ENCODE results near the gene VKORC1L1.
"Not testable (repeated sequence)": the region's sequence is repeated elsewhere in the genome, so short reads cannot be mapped to it uniquely, and the experiment has no call there.

VKORC1L1 gene

DNA sequence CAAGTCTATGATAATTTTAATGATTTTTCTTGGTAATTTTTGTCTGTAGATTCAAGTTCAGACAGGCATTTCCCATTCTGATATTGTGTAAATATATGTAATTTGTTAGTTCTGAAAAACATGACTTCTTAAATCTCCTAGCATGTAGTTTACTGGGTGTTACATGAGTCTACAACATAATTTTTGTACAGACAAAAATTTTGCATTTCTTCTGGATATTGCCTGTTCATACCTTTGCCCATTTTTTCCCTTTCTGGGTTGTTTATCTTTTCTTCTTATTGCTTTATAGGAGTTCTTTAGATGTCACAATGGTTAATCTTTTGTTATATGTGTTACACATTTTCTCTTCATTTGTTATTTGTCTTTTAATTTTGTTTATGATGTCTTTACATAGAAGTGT lies 12.1 kb downstream of the VKORC1L1 start:
- not testable (repeated sequence) for DNase-seq (ENCODE audit: low spot score)

DNA sequence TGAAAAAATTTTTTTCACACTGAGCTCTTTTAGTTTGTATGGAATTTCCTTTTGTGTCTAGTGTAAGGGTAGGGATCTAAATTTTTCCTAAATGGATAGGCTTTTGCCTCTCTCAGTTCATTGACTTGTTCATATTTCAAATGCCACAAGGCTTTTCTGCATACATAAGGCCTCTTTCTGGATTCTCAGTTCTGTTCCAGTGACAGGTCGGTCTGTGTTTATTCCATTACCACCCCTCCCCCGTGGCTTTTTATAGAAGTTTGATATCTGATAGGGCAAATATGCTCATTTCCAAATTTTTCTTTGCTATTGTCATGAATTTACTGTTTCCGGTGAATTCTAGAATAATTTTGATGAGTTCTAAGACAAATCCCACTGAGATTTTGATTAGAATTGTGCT lies 12.7 kb downstream of the VKORC1L1 start:
- DNase-seq (ENCODE audit: low spot score): not testable (repeated sequence)

- DNase-seq (ENCODE audit: low spot score): not testable (repeated sequence)
These were observed 15.7 kb downstream of the VKORC1L1 start for GRCh38 chr7:65888434-65889156.

DNA sequence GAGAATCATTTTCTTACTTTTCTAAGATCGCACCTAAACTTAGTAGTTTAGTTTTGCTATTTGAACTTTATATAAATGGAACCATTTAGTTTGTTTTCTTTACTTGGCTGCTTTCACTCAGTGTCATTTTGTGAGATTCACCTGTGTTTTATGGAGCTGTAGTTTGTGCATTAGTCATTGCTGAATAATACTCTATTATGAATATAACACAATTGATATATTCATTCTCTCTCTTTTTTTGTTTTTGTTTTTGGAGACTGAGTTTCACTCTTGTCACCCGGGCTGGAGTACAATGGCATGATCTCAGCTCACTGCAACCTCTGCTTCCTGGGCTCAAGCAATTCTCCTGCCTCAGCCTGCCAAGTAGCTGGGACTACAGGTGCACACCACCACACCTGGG lies 16.8 kb downstream of the VKORC1L1 start:
- not testable (repeated sequence) for DNase-seq (ENCODE audit: low spot score)

DNA sequence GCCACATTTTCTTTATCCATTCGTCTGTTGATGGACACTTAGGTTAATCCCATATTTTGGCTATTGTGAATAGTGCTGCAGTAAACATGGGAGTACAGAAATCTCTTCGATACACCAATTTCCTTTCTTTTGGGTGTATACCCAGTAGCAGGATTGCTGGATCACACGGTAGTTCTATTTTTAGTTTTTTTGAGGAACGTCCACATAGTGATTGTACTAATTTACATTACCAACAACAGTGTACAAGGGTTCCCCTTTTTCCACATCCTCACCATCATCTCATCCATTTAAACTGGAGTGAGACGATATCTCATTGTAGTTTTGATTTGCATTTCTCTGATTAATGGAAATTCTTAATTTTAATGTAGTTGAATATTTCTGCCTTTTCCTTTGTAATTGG lies 19.3 kb downstream of the VKORC1L1 start:
- no peak for DNase-seq (ENCODE audit: low spot score)

DNA sequence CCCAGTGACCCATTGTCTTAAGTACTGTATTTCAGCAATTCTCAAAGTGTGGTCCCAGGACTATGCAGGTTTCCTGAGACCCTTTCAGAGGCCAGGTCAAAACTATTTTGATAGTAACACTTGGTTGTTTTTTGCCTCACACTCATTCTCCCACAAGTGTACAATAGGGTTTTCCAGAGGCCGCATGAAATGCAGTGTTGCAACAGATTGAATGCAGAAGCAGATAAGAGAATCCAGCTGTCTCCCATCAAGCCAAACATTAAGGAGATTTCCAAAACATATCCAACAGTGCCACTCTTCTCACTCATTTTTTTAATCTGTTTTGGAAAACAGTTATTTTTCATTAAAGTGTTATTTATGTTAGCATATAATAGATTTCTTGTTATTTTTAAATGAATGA lies 20.0 kb downstream of the VKORC1L1 start:
- DNase-seq (ENCODE audit: low spot score): no peak

DNA sequence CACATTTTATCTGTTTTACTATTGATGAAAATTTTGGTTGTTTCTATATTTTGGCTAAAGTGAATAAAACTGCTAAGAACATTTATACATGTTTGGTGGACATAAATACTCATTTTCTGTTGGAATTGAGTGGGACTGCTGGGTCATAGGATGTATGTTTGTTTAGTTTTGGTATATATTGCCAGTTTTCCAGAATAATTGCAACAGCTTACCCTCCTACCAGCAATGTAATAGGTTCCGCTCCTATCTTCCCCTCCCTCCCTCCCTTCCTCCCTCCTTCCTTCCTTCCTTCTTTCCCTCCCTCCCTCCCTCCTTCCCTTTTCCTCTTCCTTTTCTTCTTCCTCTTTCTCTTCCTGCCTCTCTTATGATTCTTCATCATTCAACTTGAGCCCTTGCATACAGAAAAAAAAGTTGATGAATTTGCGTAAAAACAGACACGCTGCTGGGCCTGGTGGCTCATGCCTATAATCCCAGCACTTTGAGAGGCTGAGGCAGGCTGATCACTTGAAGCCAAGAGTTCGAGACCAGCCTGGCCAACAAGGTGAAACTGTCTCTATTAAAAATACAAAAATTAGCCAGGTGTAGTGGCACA lies 23.5 kb downstream of the VKORC1L1 start:
- no peak for DNase-seq (ENCODE audit: low spot score)

- DNase-seq (ENCODE audit: low spot score): not testable (repeated sequence)
These were observed 24.4 kb downstream of the VKORC1L1 start for GRCh38 chr7:65897289-65897688.

DNA sequence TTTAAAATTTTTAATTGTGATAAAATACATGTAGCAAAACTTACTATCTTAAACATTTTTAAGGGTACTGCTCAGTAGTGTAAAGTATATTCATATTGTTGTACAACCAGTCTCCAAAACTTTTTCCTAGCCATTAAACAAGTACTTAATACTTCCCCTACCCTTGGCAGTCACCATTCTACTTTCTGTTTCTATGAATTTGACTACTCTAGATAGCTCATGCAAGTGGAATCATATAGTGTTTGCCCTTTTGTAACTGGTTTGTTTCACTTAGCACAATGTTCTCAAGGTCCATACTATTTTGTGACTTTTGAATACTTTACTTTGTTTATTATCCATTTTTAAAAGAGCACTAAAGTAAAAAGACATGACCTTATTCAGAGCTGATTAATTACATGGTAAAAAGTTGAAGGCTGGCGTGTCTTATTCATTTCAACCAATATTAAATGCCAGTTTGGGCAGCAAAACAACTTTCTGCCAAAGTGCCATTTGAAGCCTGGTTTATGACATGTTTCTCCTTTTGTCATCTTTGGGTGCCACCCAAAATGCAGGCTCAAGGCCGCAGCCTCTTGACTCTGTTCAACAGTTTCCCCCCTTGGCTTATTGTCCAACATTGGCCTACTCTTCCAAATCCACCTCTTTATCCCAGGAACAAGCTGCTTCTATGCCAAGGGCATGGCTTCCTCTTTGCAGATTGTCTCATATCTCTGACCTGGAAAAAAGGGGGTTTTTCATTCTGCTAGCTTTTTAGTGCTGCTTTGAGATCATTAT lies 26.0 kb downstream of the VKORC1L1 start:
- DNase-seq (ENCODE audit: low spot score): not testable (repeated sequence)

GRCh38 chr7:65902306-65902705 lies 29.4 kb downstream of the VKORC1L1 start:
- no peak for DNase-seq (ENCODE audit: low spot score)

- no peak for DNase-seq (ENCODE audit: low spot score)
These were observed 34.8 kb downstream of the VKORC1L1 start for GRCh38 chr7:65907501-65908198.

DNA sequence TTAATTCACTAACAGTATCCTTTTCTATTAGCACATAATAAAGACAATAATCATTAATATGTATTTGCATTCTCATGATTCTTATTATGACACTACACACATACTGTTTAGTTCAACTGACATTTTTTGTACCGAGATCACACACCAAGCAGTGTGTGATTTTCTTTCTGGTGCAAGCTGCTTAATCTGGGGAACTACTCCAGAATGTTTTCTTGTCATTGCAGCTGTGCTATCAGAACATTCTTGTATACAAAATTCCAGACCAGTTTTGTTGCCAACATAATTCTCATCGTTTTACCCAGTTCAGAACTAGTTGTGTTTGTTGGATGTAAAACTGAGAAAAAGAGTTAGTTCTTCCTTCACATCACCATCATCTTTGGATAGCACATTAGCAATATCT lies 37.4 kb downstream of the VKORC1L1 start:
- DNase-seq (ENCODE audit: low spot score): no peak

GRCh38 chr7:65912237-65912636 lies 39.4 kb downstream of the VKORC1L1 start:
- no peak for DNase-seq (ENCODE audit: low spot score)

DNA sequence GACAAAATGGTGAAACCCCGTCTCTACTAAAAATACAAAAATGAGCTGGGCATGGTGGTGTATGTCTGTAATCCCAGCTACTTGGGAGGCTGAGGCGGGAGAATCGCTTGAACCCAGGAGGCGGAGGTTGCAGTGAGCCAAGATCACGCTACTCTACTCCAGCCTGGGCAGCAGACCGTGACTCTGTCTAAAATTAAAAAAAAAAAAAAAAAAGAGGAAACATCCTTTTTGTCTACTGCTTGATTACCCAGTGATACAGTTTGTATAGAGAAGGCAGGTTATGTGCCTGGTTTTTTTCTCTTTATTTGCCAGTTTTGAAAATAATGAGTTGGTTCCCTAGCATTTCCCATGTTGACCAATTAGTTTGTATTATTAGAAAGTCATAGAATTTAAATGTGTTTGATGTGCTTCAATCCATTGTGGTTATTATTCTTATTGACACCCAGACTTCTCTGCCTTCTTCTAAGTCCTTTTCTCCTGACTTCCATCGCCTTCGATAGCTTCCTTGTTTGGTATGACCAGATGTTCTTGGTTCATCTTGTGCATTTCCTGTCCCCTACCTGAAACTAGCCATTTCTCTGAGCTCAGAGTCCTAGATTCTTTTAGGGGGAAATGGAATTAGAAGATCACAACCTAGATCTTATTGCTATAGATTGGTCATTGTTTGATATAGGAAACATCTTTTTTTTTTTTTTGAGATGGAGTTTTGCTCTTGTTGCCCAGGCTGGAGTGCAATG lies 43.2 kb downstream of the VKORC1L1 start:
- no peak for DNase-seq (ENCODE audit: low spot score)

DNA sequence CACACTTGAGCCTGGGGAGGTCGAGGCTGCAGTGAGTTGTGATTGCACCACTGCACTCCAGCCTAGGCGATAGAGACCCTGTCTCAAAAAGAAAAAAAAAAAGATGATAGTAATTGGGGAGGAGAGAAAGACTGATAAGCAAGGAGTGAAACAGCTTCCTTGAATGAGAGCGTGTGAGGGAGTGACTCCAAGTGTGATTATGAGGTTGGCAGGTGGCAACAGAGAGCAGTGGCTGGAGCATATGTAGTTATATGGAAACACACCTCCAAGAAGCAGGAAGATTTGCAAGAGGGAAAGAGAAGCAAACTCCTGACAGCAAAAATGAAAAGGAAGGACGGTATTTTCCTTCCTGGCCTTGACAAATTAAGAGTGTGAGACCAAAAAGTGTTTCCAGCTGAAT lies 50.4 kb downstream of the VKORC1L1 start:
- DNase-seq (ENCODE audit: low spot score): no peak

- DNase-seq (ENCODE audit: low spot score): no peak
These were observed 51.3 kb downstream of the VKORC1L1 start for GRCh38 chr7:65924193-65924592.

GRCh38 chr7:65925040-65925439 lies 52.2 kb downstream of the VKORC1L1 start:
- no peak for DNase-seq (ENCODE audit: low spot score)

DNA sequence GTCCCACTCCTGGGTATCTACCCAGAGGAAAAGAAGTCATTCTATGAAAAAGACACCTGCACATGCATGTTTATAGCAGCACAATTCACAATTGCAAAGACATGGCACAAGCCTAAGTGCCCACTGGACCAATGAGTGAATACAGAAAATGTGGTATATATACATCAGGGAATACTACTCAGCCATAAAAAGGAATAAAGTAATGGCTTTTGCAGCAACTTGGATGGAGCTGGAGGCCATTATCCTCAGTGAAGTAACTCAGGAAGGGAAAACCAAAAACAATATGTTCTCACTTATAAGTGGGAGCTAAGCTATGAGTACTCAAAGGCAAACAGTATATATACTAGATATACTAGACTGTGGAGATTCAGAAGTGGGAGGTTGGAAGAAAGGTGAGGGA lies 53.7 kb downstream of the VKORC1L1 start:
- no peak for DNase-seq (ENCODE audit: low spot score)

GRCh38 chr7:65927489-65928448 lies 54.9 kb downstream of the VKORC1L1 start:
- DNase-seq (ENCODE audit: low spot score): no peak

DNA sequence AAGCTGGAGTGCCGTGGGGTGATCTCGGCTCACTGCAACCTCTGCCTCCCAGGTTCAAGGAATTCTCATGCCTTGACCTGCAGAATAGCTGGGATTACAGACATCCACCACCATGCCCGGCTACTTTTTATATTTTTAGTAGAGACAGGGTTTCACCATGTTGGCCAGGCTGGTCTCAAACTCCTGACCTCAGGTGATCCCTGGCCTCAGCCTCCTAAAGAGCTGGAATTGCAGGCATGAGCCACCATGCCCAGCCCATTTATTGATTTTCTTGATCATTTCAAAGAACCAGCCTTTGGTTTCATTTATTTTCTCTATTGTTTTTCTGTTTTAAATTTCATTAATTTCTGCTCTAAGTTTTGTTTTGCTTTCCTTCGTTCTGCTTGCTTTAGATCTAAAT lies 58.8 kb downstream of the VKORC1L1 start:
- no peak for DNase-seq (ENCODE audit: low spot score)

- DNase-seq (ENCODE audit: low spot score): no peak
These were observed 64.4 kb downstream of the VKORC1L1 start for GRCh38 chr7:65937296-65937695.

Measured in germinal center (tissue), 1 donor.